K562 (cell line): Measurements from ENCODE around the gene ZNF420. TPM values are rescaled to one million over a fixed set of nuclear protein-coding genes. Genes with fewer than 3 reads are reported as not detected.

Source experiments
- ATAC-seq: fragments of 200-7000 bp; cut with Tn5 transposase; 3 replicates; pipeline ENCODE4 v1.9.1; 2020; ENCODE audit warnings: moderate library complexity
- BruUV-seq: library from RNA; stranded (reverse); fragments of 400-500 nt; replicated peaks from 2 replicates; lab custom pipeline; 2021; lab: Mats Ljungman, UMichigan
- CTCF ChIA-PET: fragments of 300-600 bp; formaldehyde crosslinking; extraction: SDS; loops from one replicate; lab custom pipeline; 2021; ENCODE audit warnings: low intra/inter-chr PET ratio; lab: Yijun Ruan, JAX
- POLR2A ChIA-PET: fragments of 300-600, 350-650 bp; sonication (Branson Sonifier 250); formaldehyde crosslinking; extraction: SDS; loops from one replicate; lab custom pipeline; 2021; ENCODE audit warnings: antibody characterized with exemption, inconsistent platforms; lab: Yijun Ruan, JAX
- DNase-seq, 4 experiments: peaks; one replicate each; pipeline versions ENCODE4 v3.0.0 to v3.0.0-alpha.2; 2011 to 2018; ENCODE audit warnings: low spot score in 3 of 4, mixed read lengths in 3 of 4; ENCODE audit errors: extremely low read depth in 1 of 4
- FAIRE-seq: peaks from 2 replicates; lab custom pipeline; 2011; peaks lifted over from hg19 to GRCh38; lab: Jason Lieb, UNC
- H2AFZ ChIP-seq: 2 replicates; pipeline ENCODE4 v1.6.0; 2011; ENCODE audit warnings: low read depth, low read length, control low read depth, inconsistent platforms
- H3K27ac ChIP-seq: fragments of 200-600 bp; 3 replicates; pipeline ENCODE4 v1.8.0; 2011; ENCODE audit warnings: low read depth, mild to moderate bottlenecking, control low read depth, inconsistent platforms, low read length, moderate library complexity, mixed read lengths; ENCODE audit errors: extremely low read depth
- H3K27me3 ChIP-seq, 2 experiments: fragments of 300-600 bp in 1 of 2; 2 replicates in 1 of 2; 3 replicates in 1 of 2; pipeline versions ENCODE4 v1.6.0 to v1.8.0; 2011; ENCODE audit warnings: inconsistent platforms in 2 of 2, low read length in 2 of 2, mild to moderate bottlenecking in 1 of 2, mixed read lengths in 1 of 2, moderate library complexity in 1 of 2; ENCODE audit not compliant: control insufficient read depth in 2 of 2, insufficient read depth in 2 of 2
- H3K36me3 ChIP-seq: fragments of 300-600 bp; 3 replicates; pipeline ENCODE4 v1.8.0; 2011; ENCODE audit warnings: mild to moderate bottlenecking, low read length, inconsistent platforms; ENCODE audit not compliant: control insufficient read depth, insufficient read depth
- H3K4me1 ChIP-seq, 2 experiments: fragments of 200-600 bp in 1 of 2; replicated peaks in 1 of 2; 2 replicates in 1 of 2; 3 replicates in 1 of 2; pipeline versions ENCODE4 v1.5.1 to v1.8.0; 2011; ENCODE audit warnings: inconsistent platforms in 2 of 2, low read length in 2 of 2, mild to moderate bottlenecking in 1 of 2, mixed read lengths in 1 of 2, moderate library complexity in 1 of 2; ENCODE audit not compliant: control insufficient read depth in 2 of 2, insufficient read depth in 2 of 2
- H3K4me2 ChIP-seq: 2 replicates; pipeline ENCODE4 v1.6.1; 2011; ENCODE audit warnings: low read length, control low read depth, inconsistent platforms, mixed read lengths; ENCODE audit not compliant: insufficient read depth
- H3K4me3 ChIP-seq: fragments of 200-600 bp; sonication (generic), shearing (Covaris generic); 2 replicates; pipeline ENCODE4 v1.5.1; 2016; ENCODE audit warnings: control low read depth, inconsistent platforms
- H3K79me2 ChIP-seq: fragments of 200-600 bp; 3 replicates; pipeline ENCODE4 v1.8.0; 2011; ENCODE audit warnings: low read length, inconsistent platforms; ENCODE audit not compliant: control insufficient read depth, insufficient read depth
- H3K9ac ChIP-seq, 2 experiments: 2 replicates each; pipeline versions ENCODE4 v1.6.0 to v1.6.1; 2011; ENCODE audit warnings: low read depth in 2 of 2, low read length in 2 of 2, control low read depth in 1 of 2, inconsistent platforms in 1 of 2, mild to moderate bottlenecking in 1 of 2, mixed read lengths in 1 of 2; ENCODE audit not compliant: insufficient read depth in 1 of 2
- H3K9me1 ChIP-seq: one replicate; pipeline ENCODE4 v1.6.0; 2011; ENCODE audit warnings: inconsistent platforms, mild to moderate bottlenecking, low read length, moderate library complexity; ENCODE audit not compliant: control insufficient read depth, insufficient read depth
- H3K9me3 ChIP-seq: replicated peaks from 2 replicates; pipeline ENCODE4 v1.5.1; 2011; ENCODE audit warnings: low read depth, low read length, inconsistent platforms; ENCODE audit not compliant: control insufficient read depth, insufficient read depth
- H4K20me1 ChIP-seq: replicated peaks from 2 replicates; pipeline ENCODE4 v1.6.1; 2011; ENCODE audit warnings: low read length, inconsistent platforms, mixed read lengths; ENCODE audit not compliant: control insufficient read depth, insufficient read depth
- CAMTA2 ChIP-seq: fragments of 250-450 bp; sonication (Bioruptor Pico); conservative IDR thresholded peaks from 2 replicates; pipeline ENCODE4 v1.5.1; 2022
- EGR1 ChIP-seq: fragments of 450-650 bp; conservative IDR thresholded peaks from 2 replicates; pipeline ENCODE4 v1.6.1; 2017; ENCODE audit warnings: mild to moderate bottlenecking
- HNRNPUL1 ChIP-seq: fragments of 200-400 bp; formaldehyde crosslinking; IDR thresholded peaks from 2 replicates; pipeline ENCODE4 v1.6.1; 2017; ENCODE audit warnings: low read length
- NRF1 ChIP-seq, 2 experiments: fragments of 450-650 bp; IDR thresholded peaks in 1 of 2; conservative IDR thresholded peaks in 1 of 2; 2 replicates each; pipeline ENCODE4 v1.6.1; 2014; ENCODE audit warnings: mild to moderate bottlenecking in 2 of 2
- SAFB ChIP-seq: fragments of 200-400 bp; formaldehyde crosslinking; IDR thresholded peaks from 2 replicates; pipeline ENCODE4 v1.6.1; 2017; ENCODE audit warnings: low read depth, low read length, borderline replicate concordance
- ZBTB33 ChIP-seq: sonication (generic); formaldehyde crosslinking; IDR thresholded peaks from 2 replicates; pipeline ENCODE4 v1.8.1; 2023; ENCODE audit warnings: mild to moderate bottlenecking, missing genetic modification reagents
- WGBS: fragments of 100-300 bp; shearing (Covaris generic); methylation state at CpG from one replicate; pipeline ENCODE4 v1.1.6; 2016; ENCODE audit warnings: low coverage, mixed read lengths; ENCODE audit not compliant: insufficient coverage; ENCODE audit errors: missing lambda C conversion rate; 5-methylcytosine and 5-hydroxymethylcytosine counted together
- in situ Hi-C: fragments of 300-500 bp; cut with MboI; formaldehyde crosslinking; loops from 4 replicates; pipeline ENCODE4 v1.15.0; 2018; ENCODE audit warnings: inconsistent platforms, mixed read lengths
- intact Hi-C: fragments of 100-400 bp; cut with micrococcal nuclease; formaldehyde crosslinking; loops from 2 replicates; pipeline ENCODE4 v1.14.2; 2022
- polyA plus RNA-seq, 8 experiments: library from polyadenylated mRNA; depleted of rRNA in 4 of 8; stranded (reverse) in 5 of 8; unstranded in 3 of 8; fragments of >200 nt; fragmentation: Nextera tagmentation in 2 of 8; fragmentation: Illumina TruSeq in 1 of 8; extraction: Ambion mirVana in 2 of 8; extraction: Trizol in 1 of 8; gene quantifications; 2 replicates each; pipeline versions ENCODE4 v1.2.1 to v1.2.3, GENCODE V29; 2011 to 2014; ENCODE audit warnings: inconsistent platforms in 1 of 8, missing spikeins in 1 of 8
- total RNA-seq, 7 experiments: library from RNA; depleted of rRNA in 6 of 7; stranded (reverse); fragments of >200 nt in 6 of 7; fragmentation: Illumina TruSeq in 2 of 7; extraction: Trizol in 2 of 7; gene quantifications; 2 replicates each; pipeline versions ENCODE4 v1.2.1 to v1.2.3, GENCODE V29; 2011 to 2021; ENCODE audit warnings: low replicate concordance in 1 of 7

ZNF420 gene
- total and polyA plus RNA-seq, 9 of the 15 experiments (the other 6 are each of a cell fraction or from before 2014, with no cell fraction given): 2.6 to 7.2 (median 5.1) TPM

- 31% methylated on average over 28 of the region's 39 CpGs for WGBS
- POLR2A ChIA-PET: no interaction called here
Observed at GRCh38 chr19:37059142-37059541, 19.1 kb upstream of the ZNF420 start.

More at GRCh38 chr19:37059142-37059541, 19.1 kb upstream of the ZNF420 start:
- Histone ChIP-seq H3K4me1 (peaks cover 0 to 9% of the 10 kb centered on the region in 2 experiments; a peak in 1 of 5 replicates), H3K4me3 (no peak overlapping the region), H3K9me1 (no peaks in the 10 kb centered on the region), H3K4me2 (no peak overlapping the region), H3K9me3 (no peaks in the 10 kb centered on the region), H3K27me3 (no peaks in the 10 kb centered on the region), H3K79me2 (no peaks in the 10 kb centered on the region), H4K20me1 (no peaks in the 10 kb centered on the region), H3K9ac (no peak overlapping the region), H2AFZ (no peak overlapping the region), H3K36me3 (no peaks in the 10 kb centered on the region), H3K27ac (no peak overlapping the region)
- CTCF ChIA-PET: no interaction called here
- in situ Hi-C loops (no loop called here), intact Hi-C loops (no loop called here)
- DNase-seq (no peak), FAIRE-seq (no peak), ATAC-seq (no peak)
- no TSS peak for BruUV-seq
- no peak for TF ChIP-seq HNRNPUL1
- no peak for TF ChIP-seq SAFB
- TF ChIP-seq NRF1 (conservative IDR thresholded peaks at IDR 0.05 in 1 of 2, IDR thresholded peaks at IDR 0.05 in 1 of 2): peak; percentile 66 to 70; a peak in 3 of 4 replicates
- no peak for TF ChIP-seq CAMTA2
- TF ChIP-seq ZBTB33 (CRISPR knock-in tag): 0 out of 2 replicates have a peak, but pooled peaks have one; percentile 25
- no peak for TF ChIP-seq EGR1
